RCC 7860 (cell line): ENCODE results near the gene LMNTD2.
"Not testable (repeated sequence)": the region's sequence is repeated elsewhere in the genome, so short reads cannot be mapped to it uniquely, and the experiment has no call there.

ENCODE experiments used
- DNase-seq: peaks from one replicate; pipeline ENCODE4 v3.0.0-alpha.2; 2015; ENCODE audit warnings: low spot score
- FAIRE-seq: peaks from 2 replicates; lab custom pipeline; 2012; peaks lifted over from hg19 to GRCh38; lab: Jason Lieb, UNC

Gene LMNTD2

DNA sequence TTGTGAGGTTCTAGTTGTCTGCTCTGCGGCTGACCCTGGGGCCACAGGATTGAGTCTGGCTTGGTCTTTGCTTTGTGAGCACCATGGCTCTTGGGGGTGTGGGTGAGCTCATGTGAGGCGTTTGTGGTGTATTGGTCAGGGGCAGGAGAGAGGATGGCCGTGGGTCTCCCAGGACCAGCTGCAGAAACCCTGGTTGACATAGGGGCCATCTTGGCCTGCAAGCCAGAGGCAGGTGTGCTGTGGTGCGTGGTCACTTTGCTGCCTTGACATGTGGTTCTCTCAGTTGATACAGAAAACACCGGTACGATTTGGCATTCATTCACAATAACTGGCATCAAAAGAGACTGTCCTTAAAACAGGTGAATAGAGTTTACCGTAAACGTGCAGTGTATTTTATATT lies 27.0 kb upstream of the LMNTD2 start:
- FAIRE-seq (no peak), DNase-seq (no peak)

DNA sequence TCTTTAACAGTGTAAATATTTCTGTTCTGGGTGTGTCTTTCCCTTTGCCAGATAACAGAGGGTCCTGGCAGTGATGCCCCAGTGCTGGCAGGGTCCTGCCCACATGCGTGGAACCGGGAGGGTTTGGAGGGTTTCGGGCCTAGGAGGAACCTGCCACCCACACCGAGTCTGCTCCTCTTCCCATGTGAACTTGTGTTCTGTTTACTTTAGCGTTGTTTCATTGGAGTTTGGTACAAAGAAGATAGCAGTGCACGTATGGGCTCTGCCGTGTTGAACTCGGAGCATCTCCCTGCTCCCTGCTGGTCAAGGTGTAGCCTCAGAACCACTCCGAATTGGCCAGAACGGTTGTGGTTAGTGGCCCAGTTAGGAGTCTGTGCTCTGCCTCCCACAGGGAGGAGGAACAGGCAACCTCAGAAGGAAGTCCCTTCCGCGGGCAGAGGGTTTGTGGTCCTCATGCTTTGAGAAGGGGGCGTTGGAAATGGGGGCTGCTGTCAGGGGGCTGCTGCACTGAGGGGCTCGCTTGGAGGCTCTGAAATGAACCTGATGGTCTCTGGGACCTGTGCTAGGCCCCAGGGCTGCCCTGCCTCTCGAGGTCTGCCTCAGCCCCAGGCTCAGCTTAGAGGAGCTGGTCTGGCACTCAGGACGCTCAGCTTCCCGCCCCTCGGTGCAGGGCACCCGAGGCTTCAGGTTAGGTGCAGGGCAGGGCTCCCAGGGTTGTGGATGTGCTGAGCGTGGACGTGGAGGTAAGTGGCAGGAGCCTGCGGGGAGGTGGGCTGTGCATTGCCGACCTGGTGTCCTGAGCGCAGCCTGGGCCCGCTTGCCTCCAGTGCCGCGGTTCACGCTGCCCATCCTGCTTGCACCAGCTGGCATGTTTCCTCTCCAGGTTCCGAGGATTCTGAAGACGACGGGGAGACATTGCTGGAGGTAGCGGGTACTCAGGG lies 26.1 kb upstream of the LMNTD2 start:
- DNase-seq, result no peak
- no peak for FAIRE-seq

DNA sequence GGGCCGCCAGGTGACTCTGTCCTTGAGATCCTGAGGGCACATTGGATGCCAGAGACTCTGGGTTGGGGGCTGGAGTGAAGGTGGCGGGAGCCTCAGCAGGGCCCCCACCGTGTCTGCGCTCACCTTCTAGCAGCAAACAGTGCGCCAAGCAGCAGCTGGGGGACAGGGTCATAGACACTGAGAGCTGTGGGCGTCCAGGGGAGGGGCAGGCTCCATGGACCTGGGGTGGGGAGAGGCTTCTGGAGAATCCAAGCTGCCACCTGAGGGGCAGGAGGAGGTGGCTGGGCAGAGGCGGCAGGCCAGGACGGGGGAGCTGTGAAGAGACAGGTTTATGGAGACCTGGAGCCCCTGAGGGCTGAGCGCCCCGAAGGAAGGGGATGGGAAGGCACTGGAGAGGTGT lies 23.7 kb upstream of the LMNTD2 start:
- DNase-seq (no peak), FAIRE-seq (no peak)

DNA sequence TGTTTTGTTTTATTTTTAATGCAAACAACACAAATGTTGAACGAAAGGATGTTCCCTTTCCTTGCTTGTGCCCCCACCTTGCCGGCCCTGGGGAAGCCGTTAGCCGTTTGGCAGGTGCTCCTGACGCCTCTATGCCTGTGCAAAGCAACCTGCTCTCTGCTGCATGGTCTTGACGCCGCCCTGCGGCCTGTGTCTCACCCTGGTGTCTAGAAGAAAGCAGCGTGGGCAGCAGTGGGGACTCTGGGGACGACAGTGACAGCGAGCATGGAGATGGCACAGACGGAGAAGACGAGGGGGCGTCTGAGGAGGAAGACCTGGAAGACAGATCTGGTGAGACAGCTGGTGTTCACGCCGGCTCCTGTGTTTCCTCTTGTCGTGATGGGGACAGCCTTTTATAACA lies 21.2 kb upstream of the LMNTD2 start:
- no peak for DNase-seq
- no peak for FAIRE-seq

DNA sequence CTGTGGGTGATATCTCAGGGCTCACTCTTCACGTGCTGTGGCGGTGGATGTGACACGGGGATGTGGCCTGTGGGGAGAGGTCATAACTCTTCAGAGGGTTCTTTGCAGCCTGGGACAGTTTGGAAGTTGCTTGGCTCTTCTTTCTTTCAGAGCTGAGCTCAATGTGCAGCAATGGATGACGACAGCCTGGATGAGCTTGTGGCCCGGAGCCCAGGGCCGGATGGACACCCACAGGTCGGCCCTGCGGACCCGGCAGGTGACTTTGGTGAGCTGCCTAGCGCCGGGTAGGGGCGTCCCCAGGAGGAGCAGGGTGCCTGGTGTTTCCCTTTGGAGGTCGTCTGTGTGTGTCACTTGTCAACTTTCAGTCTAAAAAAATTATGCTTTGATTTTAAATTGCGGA lies 20.8 kb upstream of the LMNTD2 start:
- FAIRE-seq, result no peak
- no peak for DNase-seq

DNA sequence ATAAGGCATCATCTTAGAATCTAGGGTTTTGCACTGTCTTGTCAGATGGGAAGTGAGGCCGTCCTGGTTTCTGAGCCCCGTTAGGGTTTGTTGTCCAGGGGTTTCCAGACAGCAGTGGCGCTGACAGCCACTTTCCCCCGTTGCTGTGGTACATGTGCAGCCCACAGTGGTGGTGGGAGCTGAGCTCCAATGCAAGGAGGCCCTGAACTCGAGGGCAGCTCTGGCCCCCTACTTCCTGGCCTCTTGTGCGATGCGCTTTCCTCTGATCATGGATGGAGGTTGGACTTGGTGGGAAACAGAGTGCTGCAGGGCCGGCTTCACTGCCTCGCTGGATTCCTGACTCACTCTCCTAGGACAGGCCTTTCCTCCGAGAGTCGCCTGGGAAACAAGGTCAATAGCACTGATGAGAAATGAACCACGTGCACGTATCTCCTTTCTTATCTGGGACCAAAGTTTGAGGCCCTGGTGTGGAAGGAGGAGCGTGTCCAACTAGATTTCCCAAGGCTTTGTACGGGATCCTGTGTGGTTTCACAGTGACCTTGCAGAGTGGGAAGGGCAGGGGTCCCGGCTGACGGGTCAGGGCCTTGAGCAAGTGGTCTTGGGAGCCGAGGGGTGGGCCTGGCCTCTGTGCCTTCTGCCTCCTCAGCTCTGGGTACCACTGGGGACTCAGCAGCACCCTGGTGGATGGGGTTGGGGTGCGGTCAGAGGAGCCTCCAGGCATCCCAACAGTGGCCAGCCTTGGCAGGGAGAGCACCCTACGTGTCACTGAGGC lies 19.5 kb upstream of the LMNTD2 start:
- DNase-seq (peak; percentile 20), FAIRE-seq (no peak)

DNA sequence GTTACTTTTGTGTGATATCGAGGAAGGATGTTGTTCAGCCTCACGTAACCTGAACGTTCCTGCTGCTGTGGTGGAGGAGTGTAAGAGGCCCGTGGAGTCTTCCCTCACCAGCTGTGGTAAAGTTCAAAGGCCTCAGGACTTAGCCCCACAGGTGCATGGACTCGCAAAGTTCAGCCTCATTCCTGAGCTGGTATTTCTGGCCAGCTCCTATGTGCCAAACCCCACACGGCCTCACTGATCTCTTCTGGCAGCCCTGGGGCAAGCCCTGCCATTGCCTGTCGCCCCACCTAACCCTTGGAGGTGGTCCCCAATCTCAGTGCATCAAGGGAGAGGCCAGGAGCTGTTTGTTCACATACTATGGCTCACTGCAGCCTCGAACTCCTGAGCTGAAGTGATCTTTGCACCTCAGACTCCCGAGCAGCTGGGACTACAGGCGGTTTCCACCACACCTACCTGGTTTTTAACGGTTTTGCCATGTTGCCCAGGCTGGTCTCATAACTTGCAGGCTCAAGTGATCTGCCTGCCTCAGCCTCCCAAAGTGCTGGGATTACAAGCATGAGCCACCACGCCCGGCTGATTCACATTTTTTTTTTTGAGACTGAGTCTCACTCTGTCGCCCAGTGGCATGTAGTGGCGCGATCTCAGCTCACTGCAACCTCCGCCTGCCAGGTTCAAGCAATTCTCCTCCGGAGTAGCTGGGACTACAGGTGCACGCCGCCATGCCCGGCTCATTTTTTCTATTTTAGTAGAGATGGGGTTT lies 17.9 kb upstream of the LMNTD2 start:
- DNase-seq (no peak), FAIRE-seq (no peak)

DNA sequence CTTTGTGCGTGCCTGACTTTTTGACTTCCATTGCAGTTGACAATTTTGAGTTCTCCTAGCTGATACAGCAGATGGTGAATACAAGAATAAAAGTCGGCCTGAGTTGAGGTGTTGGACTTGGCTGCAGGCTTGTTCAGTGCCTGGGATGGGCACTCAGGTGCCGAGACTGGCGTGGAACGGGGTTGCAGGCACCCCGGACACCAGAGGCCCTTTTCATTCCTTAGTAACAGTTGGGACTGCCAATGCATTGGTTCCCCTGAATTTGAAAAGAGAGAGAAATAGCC lies 17.0 kb upstream of the LMNTD2 start:
- FAIRE-seq (no peak), DNase-seq (no peak)

DNA sequence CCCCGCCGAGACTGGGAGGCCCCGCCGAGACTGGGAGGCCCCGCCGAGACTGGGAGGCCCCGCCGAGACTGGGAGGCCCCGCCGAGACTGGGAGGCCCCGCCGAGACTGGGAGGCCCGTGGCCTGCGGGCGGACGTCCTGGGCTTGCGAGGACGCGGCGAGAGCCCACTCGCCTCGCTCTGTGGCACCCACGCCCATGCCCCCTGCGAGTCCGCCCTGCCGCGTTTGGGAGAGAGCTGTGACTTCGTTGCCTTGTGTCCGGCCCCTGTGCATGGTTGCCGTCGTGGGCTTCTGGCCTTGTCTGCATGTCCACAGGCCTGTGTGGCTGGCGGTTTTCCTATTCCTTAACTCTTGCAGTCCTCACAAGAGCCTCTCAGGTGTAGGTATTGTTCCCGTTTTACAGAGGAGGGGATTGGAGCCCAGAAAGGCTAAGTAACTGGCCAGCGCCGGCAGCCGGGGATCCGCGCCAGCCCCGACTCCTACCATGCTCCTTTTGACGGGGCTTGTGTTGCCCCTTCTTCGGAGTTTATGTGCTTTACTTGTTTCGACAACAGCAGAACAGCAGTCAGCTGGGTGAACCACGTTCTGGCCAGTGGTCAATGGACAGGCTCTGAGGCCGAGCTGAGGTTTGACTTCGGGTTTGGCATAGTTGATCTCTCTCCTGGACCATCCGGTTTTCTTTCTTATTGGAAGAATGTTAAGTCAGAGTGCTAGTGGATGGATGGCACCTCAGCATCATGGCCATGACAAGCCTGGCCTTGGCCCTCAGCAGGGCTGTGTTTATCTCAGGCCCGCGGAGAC lies 16.5 kb upstream of the LMNTD2 start:
- FAIRE-seq, result no peak
- no peak for DNase-seq

DNA sequence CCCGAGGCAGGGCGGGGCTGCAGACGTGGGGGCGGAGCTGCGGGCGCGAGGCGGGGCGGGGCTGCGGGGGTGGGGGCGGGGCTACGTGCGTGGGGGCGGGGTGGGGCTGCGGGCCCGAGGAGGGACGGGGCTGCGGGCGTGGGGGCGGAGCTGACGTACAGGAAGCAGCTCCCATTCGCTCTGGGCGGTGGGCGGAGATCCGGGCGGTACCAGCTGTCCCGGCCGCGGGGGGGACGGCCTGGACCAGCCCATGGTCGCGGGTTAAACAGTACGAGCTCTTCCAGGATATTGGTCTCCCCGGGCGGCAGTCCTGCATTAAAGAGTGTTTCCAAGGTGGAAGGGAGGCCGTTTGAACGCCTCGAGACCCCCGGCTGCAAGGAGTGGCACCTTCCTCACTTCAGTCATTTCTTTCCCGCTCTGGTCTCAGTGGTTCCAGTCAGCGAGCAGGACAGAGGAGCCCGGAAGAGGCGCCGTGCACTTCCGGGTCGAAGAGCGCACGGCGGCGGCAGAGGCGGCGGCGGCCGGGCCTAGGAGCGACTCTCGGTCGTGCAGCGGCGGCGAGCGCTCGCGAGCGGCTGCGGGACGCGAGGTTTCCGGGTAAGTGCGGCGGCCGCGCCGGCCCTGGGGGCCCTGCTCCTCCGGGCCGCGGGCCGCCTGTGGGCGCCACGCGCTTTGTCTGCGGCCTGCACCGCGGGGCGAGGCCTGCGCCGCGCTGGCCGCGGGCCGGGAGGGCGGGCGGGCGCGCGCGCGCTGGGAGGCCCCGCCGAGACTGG lies 15.6 kb upstream of the LMNTD2 start, which contains the start of gene PHRF1:
TSS of gene PHRF1 (plus strand) at position 475 of the 773 bp plus-strand sequence. CDS start 5,043 bp downstream, outside the sequence.
- FAIRE-seq (no peak), DNase-seq (peak; percentile 83)

DNA sequence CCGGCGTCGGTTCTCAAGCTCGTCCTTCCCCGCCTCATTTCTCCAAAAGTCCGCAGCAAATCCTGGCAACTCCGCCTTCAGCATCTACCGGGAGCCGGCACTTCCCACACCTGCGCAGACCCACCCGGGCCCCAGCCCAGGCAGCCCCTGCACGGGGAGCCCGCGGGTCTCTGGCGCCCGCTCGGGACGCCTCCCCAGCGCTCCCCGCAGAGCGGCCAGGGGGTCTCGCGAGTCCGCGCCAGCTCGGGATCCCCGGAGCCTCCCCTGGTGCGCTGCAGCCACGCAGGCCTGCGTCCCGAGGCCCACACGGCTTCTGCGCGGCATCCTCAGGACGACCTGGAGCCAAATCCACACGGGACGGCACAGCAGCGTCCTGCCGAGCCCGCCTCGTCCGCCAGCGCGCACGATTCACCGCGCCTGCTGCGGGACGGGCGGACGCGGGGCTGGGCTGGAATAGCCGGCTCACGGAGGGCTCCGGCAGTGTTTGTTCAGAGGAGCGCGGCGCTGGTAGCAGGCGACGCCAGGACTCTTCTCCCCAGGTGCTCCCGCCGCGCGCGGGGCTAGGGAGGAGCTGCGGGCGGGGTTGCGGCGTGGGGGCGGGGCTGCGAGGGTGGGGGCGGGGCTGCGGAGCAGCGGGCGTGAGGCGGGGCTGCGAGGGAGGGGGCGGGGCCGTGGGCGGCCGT lies 14.9 kb upstream of the LMNTD2 start:
- FAIRE-seq (no peak), DNase-seq (no peak)

DNA sequence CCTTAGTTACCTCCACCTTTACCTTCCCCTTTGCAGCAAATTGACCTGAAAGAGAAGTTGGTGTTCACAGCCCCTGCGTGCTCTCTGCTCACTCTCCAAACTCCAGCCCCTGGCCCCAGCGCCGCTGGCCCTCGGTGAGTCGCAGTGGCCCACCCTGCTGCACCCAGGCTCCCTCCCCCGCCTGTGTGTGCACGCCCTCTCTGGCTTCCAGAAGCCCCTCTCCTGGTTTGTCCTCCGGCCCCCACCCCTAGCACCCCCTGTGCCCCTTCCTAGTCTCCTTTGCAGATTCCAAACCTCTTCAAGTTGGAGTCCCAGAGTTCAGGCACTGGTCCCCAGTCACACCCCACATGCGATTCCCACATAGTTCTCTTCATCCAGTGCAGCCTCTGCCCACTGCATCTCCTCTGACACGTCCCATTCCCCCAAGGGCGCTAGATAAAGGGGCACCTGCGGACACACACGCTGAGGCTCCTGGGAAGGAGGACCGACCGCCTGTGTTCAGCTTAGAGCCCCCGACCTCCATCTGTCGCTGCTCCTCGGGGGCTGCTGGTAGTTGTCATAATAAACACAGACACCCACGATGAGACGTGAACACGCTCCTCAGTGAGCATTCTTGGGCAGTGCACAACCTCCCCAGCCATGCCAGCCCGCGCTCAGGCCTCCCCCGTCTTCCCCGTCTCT lies 14.2 kb upstream of the LMNTD2 start:
- no peak for FAIRE-seq
- no peak for DNase-seq

DNA sequence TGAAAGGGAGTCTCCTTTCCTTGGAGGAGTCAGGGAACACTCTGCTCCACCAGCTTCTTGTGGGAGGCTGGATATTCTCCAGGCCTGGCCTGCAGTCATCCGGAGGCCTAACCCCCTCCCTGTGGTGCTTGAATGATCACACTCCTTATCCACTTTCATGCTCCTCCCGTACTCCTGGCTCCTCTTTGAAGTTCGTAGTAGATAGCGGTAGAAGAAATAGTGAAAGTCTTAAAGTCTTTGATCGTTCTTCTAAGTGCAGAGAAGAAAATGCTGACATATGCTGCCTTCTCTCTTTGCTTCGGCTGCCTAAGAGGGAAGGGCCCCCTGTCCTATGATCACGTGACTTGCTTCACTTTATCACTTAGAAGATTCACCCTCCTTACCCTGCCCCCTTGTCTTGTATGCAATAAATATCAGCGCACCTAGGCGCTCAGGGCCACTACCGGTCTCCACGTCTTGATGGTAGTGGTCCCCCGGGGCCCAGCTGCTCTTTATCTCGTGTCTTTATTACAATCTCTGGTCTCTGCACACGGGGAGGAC lies 13.6 kb upstream of the LMNTD2 start:
- peak; percentile 91 for FAIRE-seq
- DNase-seq, result not testable (repeated sequence)

DNA sequence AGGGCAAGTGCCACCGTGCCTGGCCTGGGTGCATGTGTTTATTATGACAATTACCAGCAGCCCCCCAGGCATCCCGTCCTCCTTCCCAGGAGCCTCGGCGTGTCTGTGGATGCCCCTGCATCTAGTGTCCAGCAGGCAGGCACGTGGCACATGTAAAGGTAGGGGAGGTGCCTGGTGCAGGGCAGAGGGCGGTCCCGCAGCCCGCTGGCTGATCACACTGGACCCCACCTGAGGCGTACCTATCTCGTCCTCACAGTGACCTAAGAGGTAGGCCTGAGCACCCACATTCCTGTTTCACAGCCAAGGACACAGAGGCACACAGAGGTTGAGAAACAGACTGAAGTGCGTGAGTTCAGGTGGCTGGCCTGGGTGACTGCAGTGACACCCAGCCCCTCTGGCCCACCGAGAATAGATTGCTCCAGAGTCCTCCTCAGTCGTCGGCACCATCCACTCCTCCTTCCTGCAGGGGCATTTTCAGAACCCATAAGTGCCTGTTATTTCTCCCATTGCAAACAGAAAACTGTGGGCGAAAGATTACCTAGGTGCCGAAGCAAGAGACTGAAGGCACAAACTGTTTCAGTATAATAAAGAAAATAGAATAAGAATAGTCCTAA lies 12.7 kb upstream of the LMNTD2 start:
- DNase-seq (no peak), FAIRE-seq (no peak)

DNA sequence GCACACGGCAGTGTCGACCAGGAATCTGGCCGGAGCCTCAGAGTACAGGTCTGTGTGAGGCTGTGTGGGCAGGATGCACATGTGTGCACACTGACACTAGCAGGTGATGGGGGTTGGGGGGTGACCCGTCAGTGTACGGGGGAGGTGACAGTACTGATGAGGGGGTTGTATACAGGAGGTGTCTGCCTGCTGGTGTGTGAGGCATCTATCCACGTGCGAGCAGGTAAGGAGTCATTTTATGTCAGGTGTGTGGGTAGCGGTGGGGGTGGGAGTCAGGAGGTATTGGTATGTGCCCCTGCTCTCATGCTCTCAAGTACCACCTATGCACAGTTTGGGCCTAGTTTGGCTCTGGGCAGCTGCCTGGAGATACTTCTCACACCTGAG lies 11.3 kb upstream of the LMNTD2 start:
- FAIRE-seq (no peak), DNase-seq (no peak)

DNA sequence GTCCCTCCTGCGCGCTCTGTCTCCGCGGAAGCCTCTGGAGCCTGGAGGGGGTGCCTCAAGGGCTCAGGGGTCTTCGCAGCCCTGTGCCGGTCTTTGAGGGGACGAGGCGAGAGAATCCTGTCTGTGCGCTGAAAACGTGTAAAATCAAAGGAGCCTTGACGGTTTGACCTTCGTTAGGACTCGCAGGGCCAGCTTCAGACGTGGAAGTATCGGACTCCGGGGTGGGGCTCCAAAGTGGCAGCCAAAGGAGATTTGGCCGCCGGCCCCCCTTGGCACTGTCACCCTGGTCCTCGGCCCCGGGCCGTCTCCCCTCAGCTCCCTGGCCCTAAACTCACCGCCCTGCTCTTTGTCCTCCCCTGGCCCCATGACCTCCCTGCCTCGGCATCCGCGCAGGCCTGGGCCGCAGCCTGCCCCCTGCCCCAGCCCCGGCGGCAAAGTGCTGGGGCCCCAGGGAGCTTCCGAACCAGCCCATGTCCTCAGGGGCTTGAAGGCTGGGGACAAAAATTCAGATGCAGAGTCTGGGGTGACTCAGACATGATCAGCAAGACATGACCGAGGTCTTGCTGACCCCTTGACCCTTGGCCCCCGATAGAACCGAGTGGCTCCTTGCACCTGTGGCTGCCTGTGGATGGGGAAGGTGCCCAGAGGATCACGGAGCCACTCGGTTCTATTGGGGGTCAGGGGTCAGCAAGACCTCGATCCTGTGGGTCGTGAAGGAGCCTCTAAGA lies 8.8 kb upstream of the LMNTD2 start:
- DNase-seq, result no peak
- no peak for FAIRE-seq
